PFSK-1 (cell line): Measurements from ENCODE around the gene LRPAP1.

Source experiments
- FOXP2 ChIP-seq: optimal IDR thresholded peaks from 2 replicates; pipeline ENCODE3; 2011; ENCODE audit warnings: borderline replicate concordance, control low read depth, inconsistent platforms; ENCODE audit not compliant: insufficient read depth; ENCODE audit errors: extremely low read length, extremely low read depth
- POLR2AphosphoS5 ChIP-seq: IDR thresholded peaks from 2 replicates; pipeline ENCODE4 v1.6.1; 2012; ENCODE audit warnings: low read depth, mild to moderate bottlenecking, control low read depth, low read length, moderate library complexity
- REST ChIP-seq, 2 experiments: IDR thresholded peaks; 2 replicates each; pipeline versions ENCODE4 v1.6.1 to v1.8.0; 2011 to 2012; ENCODE audit warnings: low read depth in 2 of 2, low read length in 2 of 2, control low read depth in 1 of 2, inconsistent platforms in 1 of 2, mild to moderate bottlenecking in 1 of 2, moderate library complexity in 1 of 2; ENCODE audit not compliant: insufficient read depth in 1 of 2
- SIN3A ChIP-seq: IDR thresholded peaks from 2 replicates; pipeline ENCODE4 v1.6.1; 2012; ENCODE audit warnings: mild to moderate bottlenecking, low read length, moderate library complexity, borderline replicate concordance; ENCODE audit not compliant: insufficient read depth

DNA sequence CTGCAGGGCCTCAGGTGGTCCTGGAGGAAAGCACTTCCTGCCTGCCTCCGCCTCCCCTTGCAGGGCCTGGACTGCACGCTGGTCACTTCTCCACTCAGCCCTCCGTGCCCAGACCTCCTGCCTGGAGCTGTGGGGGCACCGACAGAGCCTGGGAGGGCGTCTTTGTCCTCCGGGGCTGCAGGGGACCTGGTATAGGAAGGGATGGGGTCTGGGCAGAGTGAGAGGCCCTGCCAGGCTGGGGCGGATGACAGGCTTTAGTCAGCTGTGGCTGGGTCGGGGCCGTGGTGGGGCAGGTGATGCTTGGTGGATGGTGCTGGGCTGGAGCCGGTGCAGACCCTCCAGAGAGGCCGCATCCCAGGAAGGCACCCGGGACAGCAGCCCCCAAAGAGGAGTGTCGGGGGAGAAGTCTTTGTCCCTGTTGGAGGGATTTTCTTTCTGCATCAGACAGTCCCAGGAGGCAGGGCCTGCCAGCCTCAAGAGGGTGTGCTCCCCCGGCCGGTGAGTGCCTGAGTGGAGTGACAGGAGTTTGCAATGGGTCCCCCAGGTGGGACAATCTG, 67.8 kb downstream of the LRPAP1 start:
- TF ChIP-seq REST (IDR thresholded peaks at IDR 0.05; ENCODE audit: insufficient read depth in 1 of 2, low read depth in 2 of 2, low read length in 2 of 2) (no peak), FOXP2 (no peak), SIN3A (no peak), POLR2AphosphoS5 (no peak)
